ACC112 (cell line): ENCODE measurements around the gene CAMSAP3.
"Not testable (repeated sequence)": the region's sequence is repeated elsewhere in the genome, so short reads cannot be mapped to it uniquely, and the experiment has no call there.

Source experiments
- H2AFZ ChIP-seq: fragments of 200-600 bp; sonication (generic); one replicate; pipeline ENCODE4 v1.6.0; 2017; ENCODE audit warnings: antibody characterized with exemption, low read length; ENCODE audit not compliant: unreplicated experiment
- H3K27ac ChIP-seq: fragments of 200-600 bp; sonication (generic); 2 replicates; pipeline ENCODE4 v1.5.1; 2014; ENCODE audit warnings: low read depth, mild to moderate bottlenecking, antibody characterized with exemption, low read length, moderate library complexity
- H3K27me3 ChIP-seq: fragments of 200-600 bp; sonication (generic); 2 replicates; pipeline ENCODE4 v1.6.1; 2014; ENCODE audit warnings: mild to moderate bottlenecking, antibody characterized with exemption, low read length, moderate library complexity, mixed read lengths; ENCODE audit not compliant: insufficient read depth
- H3K36me3 ChIP-seq: fragments of 200-600 bp; sonication (generic); 2 replicates; pipeline ENCODE4 v1.6.1; 2016; ENCODE audit warnings: mild to moderate bottlenecking, antibody characterized with exemption, low read length, moderate library complexity, mixed read lengths; ENCODE audit not compliant: insufficient read depth
- H3K4me1 ChIP-seq: fragments of 200-600 bp; sonication (generic); one replicate; pipeline ENCODE4 v1.6.1; 2016; ENCODE audit warnings: low read length, mixed read lengths; ENCODE audit not compliant: insufficient read depth, unreplicated experiment, control insufficient read depth
- H3K4me3 ChIP-seq: fragments of 200-600 bp; sonication (generic); 2 replicates; pipeline ENCODE4 v1.5.1; 2014; ENCODE audit warnings: mild to moderate bottlenecking, low read depth, low read length
- H3K79me2 ChIP-seq: fragments of 200-600 bp; sonication (generic); one replicate; pipeline ENCODE4 v1.6.0; 2016; ENCODE audit warnings: low read length; ENCODE audit not compliant: control insufficient read depth, unreplicated experiment, insufficient read depth

Gene CAMSAP3

GRCh38 chr19:7642295-7643030, 46.8 kb downstream of the CAMSAP3 start:
- Histone ChIP-seq H2AFZ (no peak overlapping the region), H3K27me3 (no peaks in the 10 kb centered on the region), H3K4me3 (no peak overlapping the region), H3K36me3 (no peaks in the 10 kb centered on the region), H3K4me1 (no peaks in the 10 kb centered on the region), H3K27ac (no peak overlapping the region), H3K79me2 (no peaks in the 10 kb centered on the region)

- Histone ChIP-seq H3K79me2 (no peaks in the 10 kb centered on the region), H3K27me3 (no peaks in the 10 kb centered on the region), H3K4me1 (no peaks in the 10 kb centered on the region), H3K36me3 (no peaks in the 10 kb centered on the region), H3K4me3 (no peak overlapping the region), H2AFZ (no peak overlapping the region), H3K27ac (no peak overlapping the region)
Measured at GRCh38 chr19:7643031-7643415, 47.4 kb downstream of the CAMSAP3 start.

DNA sequence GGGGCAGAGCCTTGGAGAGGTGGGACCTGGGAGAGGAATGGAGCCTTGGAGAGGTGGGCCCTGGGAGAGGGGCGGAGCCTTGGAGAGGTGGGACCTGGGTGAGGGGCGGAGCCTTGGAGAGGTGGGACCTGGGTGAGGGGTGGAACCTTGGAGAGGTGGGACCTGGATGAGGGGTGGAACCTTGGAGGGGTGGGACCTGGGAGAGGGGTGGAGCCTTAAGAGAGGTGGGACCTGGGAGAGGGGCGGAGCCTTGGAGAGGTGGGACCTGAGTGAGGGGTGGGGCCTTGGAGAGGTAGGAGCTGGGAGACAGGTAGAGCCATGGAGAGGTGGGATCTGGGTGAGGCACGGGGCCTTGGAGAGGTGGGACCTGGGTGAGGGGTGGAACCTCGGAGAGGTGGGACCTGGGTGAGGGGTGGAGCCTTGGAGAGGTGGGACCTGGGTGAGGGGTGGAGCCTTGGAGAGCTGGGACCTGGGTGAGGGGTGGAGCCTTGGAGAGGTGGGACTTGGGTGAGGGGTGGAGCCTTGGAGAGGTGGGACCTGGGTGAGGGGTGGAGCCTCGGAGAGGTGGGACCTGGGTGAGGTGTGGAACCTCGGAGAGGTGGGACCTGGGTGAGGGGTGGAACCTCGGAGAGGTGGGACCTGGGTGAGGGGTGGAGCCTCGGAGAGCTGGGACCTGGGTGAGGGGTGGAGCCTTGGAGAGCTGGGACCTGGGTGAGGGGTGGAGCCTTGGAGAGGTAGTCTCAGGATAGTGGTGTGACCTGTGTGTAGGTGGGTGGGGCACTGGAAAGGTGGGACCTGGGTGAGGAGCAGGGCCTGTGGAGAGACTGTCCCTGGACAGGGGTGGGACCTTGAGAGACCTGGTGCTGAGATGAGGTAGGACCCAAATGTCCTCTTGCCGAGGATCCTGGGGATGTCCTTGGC, 48.2 kb downstream of the CAMSAP3 start:
- H3K4me3 ChIP-seq, H3K4me1 ChIP-seq, H3K36me3 ChIP-seq, H2AFZ ChIP-seq, H3K27me3 ChIP-seq, H3K79me2 ChIP-seq, H3K27ac ChIP-seq: not testable (repeated sequence)

DNA sequence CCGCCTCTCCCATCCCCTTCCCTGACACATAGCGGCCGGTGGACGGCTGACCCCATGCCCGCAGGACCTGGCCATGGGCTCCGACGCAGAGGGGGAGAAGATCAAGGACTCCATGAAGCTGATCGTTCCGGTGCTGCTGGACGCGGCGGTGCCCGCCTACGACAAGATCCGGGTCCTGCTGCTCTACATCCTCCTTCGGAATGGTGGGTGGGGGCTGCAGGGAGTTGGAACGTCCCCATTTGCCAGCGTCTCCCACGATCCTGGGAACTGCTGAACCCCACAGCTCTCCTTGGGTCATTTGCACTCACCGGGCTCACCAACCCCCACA, 48.9 kb downstream of the CAMSAP3 start:
- no peak overlapping the region for H2AFZ ChIP-seq
- no peaks in the 10 kb centered on the region for H3K27me3 ChIP-seq
- H3K79me2 ChIP-seq = no peaks in the 10 kb centered on the region
- H3K4me3 ChIP-seq = no peak overlapping the region
- no peak overlapping the region for H3K27ac ChIP-seq
- H3K36me3 ChIP-seq = no peaks in the 10 kb centered on the region
- no peaks in the 10 kb centered on the region for H3K4me1 ChIP-seq

DNA sequence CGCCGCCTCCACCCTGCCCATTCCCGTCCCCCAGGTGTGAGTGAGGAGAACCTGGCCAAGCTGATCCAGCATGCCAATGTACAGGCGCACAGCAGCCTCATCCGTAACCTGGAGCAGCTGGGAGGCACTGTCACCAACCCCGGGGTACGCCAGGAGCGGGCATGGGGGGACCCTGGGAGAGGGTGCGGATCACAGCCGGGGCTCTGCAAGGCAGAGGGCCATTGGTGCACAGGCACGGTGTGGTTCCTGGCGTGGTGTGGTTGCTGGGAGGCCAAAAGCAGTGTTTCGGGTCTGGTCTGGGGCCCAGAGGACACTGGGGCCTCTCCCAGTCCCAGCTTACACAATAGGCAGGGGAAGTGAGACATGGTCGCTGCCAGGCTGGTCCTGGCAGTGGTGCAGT, 49.5 kb downstream of the CAMSAP3 start:
- Histone ChIP-seq H3K36me3 (no peaks in the 10 kb centered on the region), H3K79me2 (no peaks in the 10 kb centered on the region), H3K27me3 (no peaks in the 10 kb centered on the region), H2AFZ (no peak overlapping the region), H3K4me1 (no peaks in the 10 kb centered on the region), H3K4me3 (no peak overlapping the region), H3K27ac (no peak overlapping the region)

GRCh38 chr19:7645656-7646425, 50.2 kb downstream of the CAMSAP3 start:
- H3K4me3 ChIP-seq = no peak overlapping the region
- H3K36me3 ChIP-seq = no peaks in the 10 kb centered on the region
- H3K27ac ChIP-seq = no peak overlapping the region
- no peaks in the 10 kb centered on the region for H3K79me2 ChIP-seq
- H3K27me3 ChIP-seq = no peaks in the 10 kb centered on the region
- H3K4me1 ChIP-seq = no peaks in the 10 kb centered on the region
- H2AFZ ChIP-seq = no peak overlapping the region

- Histone ChIP-seq H3K4me3 (no peak overlapping the region), H2AFZ (no peak overlapping the region), H3K27me3 (no peaks in the 10 kb centered on the region), H3K36me3 (no peaks in the 10 kb centered on the region), H3K27ac (no peak overlapping the region), H3K4me1 (no peaks in the 10 kb centered on the region), H3K79me2 (no peaks in the 10 kb centered on the region)
Measured at GRCh38 chr19:7646426-7646700, 50.7 kb downstream of the CAMSAP3 start.

DNA sequence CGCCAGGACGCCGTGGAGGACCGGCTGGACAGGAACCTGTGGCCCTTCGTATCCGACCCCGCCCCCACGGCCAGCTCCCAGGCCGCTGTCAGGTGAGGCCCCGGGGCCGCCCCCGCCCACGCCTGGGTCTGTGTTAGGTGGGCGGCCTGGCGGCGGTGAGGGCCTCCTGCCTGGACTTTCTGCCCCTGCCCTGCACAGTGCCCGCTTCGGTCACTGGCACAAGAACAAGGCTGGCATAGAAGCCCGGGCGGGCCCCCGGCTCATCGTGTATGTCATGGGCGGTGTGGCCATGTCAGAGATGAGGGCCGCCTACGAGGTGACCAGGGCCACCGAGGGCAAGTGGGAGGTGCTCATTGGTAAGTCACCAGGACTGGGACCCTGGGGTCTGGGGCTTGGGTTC, 51.5 kb downstream of the CAMSAP3 start:
- H3K4me3 ChIP-seq = no peak overlapping the region
- no peaks in the 10 kb centered on the region for H3K4me1 ChIP-seq
- H3K27ac ChIP-seq = no peak overlapping the region
- H3K27me3 ChIP-seq = no peaks in the 10 kb centered on the region
- no peak overlapping the region for H2AFZ ChIP-seq
- H3K36me3 ChIP-seq = no peaks in the 10 kb centered on the region
- no peaks in the 10 kb centered on the region for H3K79me2 ChIP-seq

- Histone ChIP-seq H3K79me2 (no peaks in the 10 kb centered on the region), H3K4me3 (no peak overlapping the region), H2AFZ (no peak overlapping the region), H3K27me3 (no peaks in the 10 kb centered on the region), H3K27ac (no peak overlapping the region), H3K36me3 (no peaks in the 10 kb centered on the region), H3K4me1 (no peaks in the 10 kb centered on the region)
Measured at GRCh38 chr19:7648265-7649014, 52.8 kb downstream of the CAMSAP3 start.

GRCh38 chr19:7650148-7650547, 54.5 kb downstream of the CAMSAP3 start:
- H3K36me3 ChIP-seq = no peaks in the 10 kb centered on the region
- no peak overlapping the region for H3K4me3 ChIP-seq
- no peaks in the 10 kb centered on the region for H3K4me1 ChIP-seq

More at GRCh38 chr19:7650148-7650547, 54.5 kb downstream of the CAMSAP3 start:
- Histone ChIP-seq H3K27ac (no peak overlapping the region), H3K27me3 (no peaks in the 10 kb centered on the region), H2AFZ (no peak overlapping the region), H3K79me2 (no peaks in the 10 kb centered on the region)
